SU-DHL-6 (cell line): ENCODE results near the gene CLMP.

Source experiments
- H2AFZ ChIP-seq: fragments of 200-600 bp; sonication (generic); 2 replicates; pipeline ENCODE4 v1.6.1; 2014; ENCODE audit warnings: low read depth, mild to moderate bottlenecking, moderate library complexity, mixed read lengths, antibody characterized with exemption, low read length; ENCODE audit not compliant: severe bottlenecking
- H3F3A ChIP-seq: fragments of 200-600 bp; shearing (Covaris generic); 2 replicates; pipeline ENCODE4 v1.6.0; 2016; ENCODE audit warnings: antibody characterized with exemption, mild to moderate bottlenecking; ENCODE audit not compliant: insufficient read depth
- H3K27ac ChIP-seq: fragments of 200-600 bp; sonication (generic); 2 replicates; pipeline ENCODE4 v1.5.1; 2016; ENCODE audit warnings: low read depth, mild to moderate bottlenecking, low read length, moderate library complexity, mixed read lengths
- H3K27me3 ChIP-seq: fragments of 200-600 bp; sonication (generic), shearing (Covaris generic); 2 replicates; pipeline ENCODE4 v1.6.0; 2014; ENCODE audit warnings: mild to moderate bottlenecking, low read length
- H3K36me3 ChIP-seq: fragments of 200-600 bp; sonication (generic); 2 replicates; pipeline ENCODE4 v1.6.1; 2014; ENCODE audit warnings: mild to moderate bottlenecking, low read length, mixed read lengths
- H3K4me2 ChIP-seq: fragments of 300-600, 200-600 bp; shearing (Covaris generic), sonication (generic); 2 replicates; pipeline ENCODE4 v1.6.0; 2014; ENCODE audit warnings: low read length, low read depth, mild to moderate bottlenecking; ENCODE audit not compliant: poor library complexity, severe bottlenecking
- H3K4me3 ChIP-seq: fragments of 200-600 bp; sonication (generic); 2 replicates; pipeline ENCODE4 v1.5.1; 2014; ENCODE audit warnings: antibody characterized with exemption, low read length, mild to moderate bottlenecking, mixed read lengths; ENCODE audit not compliant: insufficient read depth, poor library complexity, severe bottlenecking
- H3K79me2 ChIP-seq: fragments of 200-600 bp; sonication (generic); 2 replicates; pipeline ENCODE4 v1.6.1; 2014; ENCODE audit warnings: mild to moderate bottlenecking, low read length, moderate library complexity; ENCODE audit not compliant: insufficient read depth
- H3K9ac ChIP-seq: fragments of 200-600 bp; sonication (generic); 2 replicates; pipeline ENCODE4 v1.7.0; 2014; ENCODE audit warnings: mild to moderate bottlenecking, low read length
- H3K9me2 ChIP-seq: fragments of 200-600 bp; sonication (generic); replicated peaks from 2 replicates; pipeline ENCODE4 v1.6.1; 2014; ENCODE audit warnings: low read length; ENCODE audit not compliant: insufficient read depth
- H3K9me3 ChIP-seq: fragments of 200-600 bp; sonication (generic); 2 replicates; pipeline ENCODE4 v1.6.1; 2014; ENCODE audit warnings: low read length, mixed read lengths; ENCODE audit not compliant: insufficient read depth
- H4K20me1 ChIP-seq: fragments of 200-600 bp; sonication (generic); 2 replicates; pipeline ENCODE4 v1.6.1; 2014; ENCODE audit warnings: low read depth, mild to moderate bottlenecking, antibody characterized with exemption, low read length, moderate library complexity, mixed read lengths
- EZH2phosphoT487 ChIP-seq: fragments of 200-600 bp; sonication (generic), shearing (Covaris generic); conservative IDR thresholded peaks from 2 replicates; pipeline ENCODE4 v1.6.1; 2018; ENCODE audit warnings: mild to moderate bottlenecking, antibody characterized with exemption, low read length, moderate library complexity, mixed read lengths
- TF ChIP-seq, protein P1 (sequence below): fragments of 200-600 bp; sonication (generic); IDR thresholded peaks from one replicate; pipeline ENCODE4 v1.5.1; 2017; ENCODE audit warnings: antibody characterized with exemption, mild to moderate bottlenecking, low read length, moderate library complexity; ENCODE audit not compliant: insufficient read depth, poor library complexity, severe bottlenecking

The CLMP gene

DNA sequence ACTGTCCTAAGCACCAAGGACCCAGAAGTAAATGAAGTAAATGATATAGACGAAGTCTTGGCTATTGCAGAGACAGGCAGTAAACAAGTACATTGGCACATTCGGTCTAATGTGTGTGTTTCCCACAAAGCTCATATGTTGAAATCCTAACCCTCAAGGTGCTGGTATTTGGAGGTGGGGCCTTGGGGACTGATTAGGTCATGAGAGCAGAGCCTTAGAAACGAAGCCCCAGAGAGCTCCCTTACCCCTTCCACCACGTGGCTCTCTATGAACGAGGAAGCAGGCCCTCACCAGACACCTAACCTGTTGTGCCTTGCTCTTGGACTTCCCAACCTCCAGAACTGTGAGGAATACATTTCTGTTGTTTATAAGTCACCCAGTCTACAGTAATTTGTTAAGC lies 14.9 kb downstream of the CLMP start:
- H3K4me3 ChIP-seq, result no peak overlapping the region
- H2AFZ ChIP-seq, result no peak overlapping the region
- H3K27ac ChIP-seq, result no peak overlapping the region
- H3K9me2 ChIP-seq, result no peaks in the 10 kb centered on the region
- no peak overlapping the region for H3K9ac ChIP-seq
- no peaks in the 10 kb centered on the region for H3K36me3 ChIP-seq
- no peak overlapping the region for H3K4me2 ChIP-seq
- H4K20me1 ChIP-seq, result no peaks in the 10 kb centered on the region
- no peaks in the 10 kb centered on the region for H3K79me2 ChIP-seq
- H3F3A ChIP-seq, result no peaks in the 10 kb centered on the region
- H3K9me3 ChIP-seq, result no peaks in the 10 kb centered on the region
- no peaks in the 10 kb centered on the region for H3K27me3 ChIP-seq
- TF ChIP-seq, protein P1, sequence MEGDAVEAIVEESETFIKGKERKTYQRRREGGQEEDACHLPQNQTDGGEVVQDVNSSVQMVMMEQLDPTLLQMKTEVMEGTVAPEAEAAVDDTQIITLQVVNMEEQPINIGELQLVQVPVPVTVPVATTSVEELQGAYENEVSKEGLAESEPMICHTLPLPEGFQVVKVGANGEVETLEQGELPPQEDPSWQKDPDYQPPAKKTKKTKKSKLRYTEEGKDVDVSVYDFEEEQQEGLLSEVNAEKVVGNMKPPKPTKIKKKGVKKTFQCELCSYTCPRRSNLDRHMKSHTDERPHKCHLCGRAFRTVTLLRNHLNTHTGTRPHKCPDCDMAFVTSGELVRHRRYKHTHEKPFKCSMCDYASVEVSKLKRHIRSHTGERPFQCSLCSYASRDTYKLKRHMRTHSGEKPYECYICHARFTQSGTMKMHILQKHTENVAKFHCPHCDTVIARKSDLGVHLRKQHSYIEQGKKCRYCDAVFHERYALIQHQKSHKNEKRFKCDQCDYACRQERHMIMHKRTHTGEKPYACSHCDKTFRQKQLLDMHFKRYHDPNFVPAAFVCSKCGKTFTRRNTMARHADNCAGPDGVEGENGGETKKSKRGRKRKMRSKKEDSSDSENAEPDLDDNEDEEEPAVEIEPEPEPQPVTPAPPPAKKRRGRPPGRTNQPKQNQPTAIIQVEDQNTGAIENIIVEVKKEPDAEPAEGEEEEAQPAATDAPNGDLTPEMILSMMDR, result no peak
- no peak for TF ChIP-seq EZH2phosphoT487

DNA sequence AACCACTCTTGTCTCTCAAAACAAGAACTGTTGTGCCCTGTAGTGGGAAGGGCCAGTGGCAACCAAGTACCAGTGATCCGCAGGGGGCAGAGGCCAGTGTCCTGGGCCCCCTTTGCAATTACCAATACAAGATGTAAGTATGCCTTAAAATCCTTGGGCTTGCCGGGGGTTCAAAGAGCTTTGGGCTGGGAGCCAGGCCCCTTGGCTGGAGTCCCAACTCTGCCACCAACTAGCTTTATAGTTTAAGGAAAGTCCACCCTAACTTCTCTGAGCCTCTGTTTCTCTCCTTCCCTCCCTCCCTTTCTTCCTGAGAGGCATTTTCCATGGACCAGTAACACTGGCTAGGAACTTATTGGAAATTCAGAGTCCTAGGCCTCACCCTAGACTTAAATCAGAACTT lies 15.5 kb downstream of the CLMP start:
- H3K79me2 ChIP-seq, result no peaks in the 10 kb centered on the region
- H3K27me3 ChIP-seq, result no peaks in the 10 kb centered on the region
- H3K9ac ChIP-seq, result no peak overlapping the region
- H3K27ac ChIP-seq, result no peak overlapping the region
- no peaks in the 10 kb centered on the region for H4K20me1 ChIP-seq
- no peaks in the 10 kb centered on the region for H3K36me3 ChIP-seq
- H3K9me3 ChIP-seq, result no peaks in the 10 kb centered on the region
- H3K9me2 ChIP-seq, result no peaks in the 10 kb centered on the region
- H3K4me3 ChIP-seq, result no peak overlapping the region
- no peaks in the 10 kb centered on the region for H3F3A ChIP-seq
- H3K4me2 ChIP-seq, result no peak overlapping the region
- H2AFZ ChIP-seq, result no peak overlapping the region
- TF ChIP-seq, protein P1, result no peak
- TF ChIP-seq EZH2phosphoT487, result no peak

DNA sequence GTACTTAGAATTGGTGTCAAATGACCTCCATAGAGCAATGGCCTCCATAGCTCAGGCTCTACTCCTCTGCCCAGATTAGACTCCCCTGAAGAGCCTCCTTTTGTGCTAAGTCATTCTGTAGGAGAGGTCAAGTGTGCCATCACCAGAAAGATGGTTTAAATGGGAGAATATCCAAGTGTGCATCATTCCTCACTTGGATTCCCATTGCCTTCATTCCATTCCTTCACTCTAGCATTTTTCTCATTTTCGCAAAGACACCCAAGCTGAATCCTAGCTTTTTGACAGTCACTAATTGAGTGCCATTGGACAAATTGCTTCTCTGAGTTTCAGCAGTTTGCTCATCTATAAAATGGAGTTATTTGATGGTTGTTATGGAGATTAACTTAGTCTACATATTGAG lies 16.9 kb downstream of the CLMP start:
- no peaks in the 10 kb centered on the region for H3K36me3 ChIP-seq
- no peaks in the 10 kb centered on the region for H3K27me3 ChIP-seq
- H3K79me2 ChIP-seq, result no peaks in the 10 kb centered on the region
- no peak overlapping the region for H3K27ac ChIP-seq
- H3K9me2 ChIP-seq, result no peaks in the 10 kb centered on the region
- no peak overlapping the region for H3K4me2 ChIP-seq
- no peaks in the 10 kb centered on the region for H3K9me3 ChIP-seq
- no peak overlapping the region for H3K4me3 ChIP-seq
- H2AFZ ChIP-seq, result no peak overlapping the region
- no peak overlapping the region for H3K9ac ChIP-seq
- no peaks in the 10 kb centered on the region for H4K20me1 ChIP-seq
- TF ChIP-seq EZH2phosphoT487, result no peak
- TF ChIP-seq, protein P1, result no peak
- H3F3A ChIP-seq, result no peaks in the 10 kb centered on the region
